ENCODE data around the gene TM2D1.
A peak's percentile ranks its signal among the peaks of the same experiment; 100 is the strongest.
"Not testable (repeated sequence)": the region's sequence is repeated elsewhere in the genome, so short reads cannot be mapped to it uniquely, and the experiment has no call there.

TM2D1 gene

DNA sequence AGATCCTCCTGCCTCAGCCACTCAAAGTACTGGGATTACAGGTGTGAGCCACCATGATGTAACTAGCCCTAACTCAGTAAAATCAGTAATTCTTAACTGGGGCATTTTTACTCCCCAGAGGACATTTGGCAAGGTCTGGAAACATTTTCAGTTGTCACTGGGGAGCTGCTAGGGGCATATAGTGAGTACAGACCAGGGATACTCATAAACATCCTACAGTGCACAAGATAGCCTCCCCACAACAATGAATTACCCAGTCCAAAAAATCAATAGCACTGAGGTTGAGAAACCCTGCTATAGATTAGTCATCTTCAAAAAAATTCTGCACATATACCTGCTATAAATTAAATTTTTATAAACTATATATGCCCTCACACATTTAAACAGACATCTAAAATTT is 13.0 kb downstream of the TM2D1 start:
- no peak for DNase-seq

- not testable (repeated sequence) for DNase-seq
Measured at GRCh38 chr1:61711257-61711656, 13.7 kb downstream of the TM2D1 start.

- DNase-seq = no peak
Measured at GRCh38 chr1:61709908-61710289, 15.0 kb downstream of the TM2D1 start.

DNA sequence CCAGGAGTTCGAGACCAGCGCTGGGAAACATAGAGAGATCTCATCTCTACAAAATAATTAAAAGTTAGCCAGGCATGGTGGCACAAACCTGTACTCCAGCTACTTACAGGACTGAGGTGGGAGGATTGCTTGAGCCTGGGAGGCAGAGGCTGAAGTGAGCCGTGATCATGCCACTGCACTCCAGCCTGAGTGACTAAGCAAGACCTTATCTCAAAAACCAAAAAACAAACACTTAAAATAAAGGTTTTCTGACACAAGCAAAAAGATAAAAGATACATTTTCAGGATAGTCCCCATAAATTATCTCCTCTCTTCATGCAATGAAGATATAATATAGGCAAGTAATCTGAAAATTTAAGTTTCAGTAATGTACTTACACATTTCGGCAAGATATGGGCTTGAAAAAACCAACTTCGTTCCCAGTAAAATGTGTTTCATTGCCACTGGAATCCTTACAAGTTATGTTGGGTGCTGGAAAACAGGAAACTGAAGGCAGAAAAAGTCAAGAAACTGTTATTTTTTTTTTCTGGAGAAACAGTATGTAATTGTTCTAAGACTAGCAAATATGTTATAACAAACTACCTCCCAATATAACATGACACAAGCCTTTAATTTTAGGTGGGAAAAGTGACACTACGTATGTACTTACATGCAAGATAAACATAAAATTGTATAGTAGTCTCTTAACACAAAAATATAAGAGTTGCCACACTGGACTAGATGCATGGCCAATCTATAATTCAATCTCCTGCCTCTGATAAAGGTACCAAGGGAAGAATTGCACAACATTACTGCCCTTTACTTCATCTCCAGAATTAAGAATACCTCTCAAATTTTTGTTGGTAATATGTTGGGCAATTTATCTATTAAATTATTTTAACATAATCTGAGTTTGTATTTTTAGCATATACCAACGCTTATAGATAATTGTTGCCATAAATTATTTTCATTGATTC is 15.7 kb downstream of the TM2D1 start:
- no peak for DNase-seq

GRCh38 chr1:61699911-61700851 is 24.8 kb downstream of the TM2D1 start:
- no peak for DNase-seq

- no peak for DNase-seq
Measured at GRCh38 chr1:61692155-61692800, 32.7 kb downstream of the TM2D1 start.

DNA sequence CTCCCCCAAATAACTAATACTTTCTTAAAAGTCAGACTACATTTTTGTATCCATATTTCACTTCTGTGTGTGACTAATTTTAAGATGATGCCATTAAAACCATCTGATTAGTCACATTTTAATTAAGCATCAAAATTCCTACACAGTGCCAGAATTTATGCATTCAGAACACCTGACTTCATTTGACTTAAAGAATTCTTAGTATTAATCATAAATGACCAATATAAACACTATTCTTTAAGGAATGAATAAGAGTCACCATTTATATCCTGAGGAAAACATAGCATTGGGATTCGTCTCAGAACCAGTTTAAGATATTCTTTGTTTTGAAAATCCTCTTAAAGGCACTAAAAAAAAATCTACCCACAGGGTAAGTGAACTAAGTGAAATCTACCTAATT is 37.0 kb downstream of the TM2D1 start:
- no peak for DNase-seq

DNA sequence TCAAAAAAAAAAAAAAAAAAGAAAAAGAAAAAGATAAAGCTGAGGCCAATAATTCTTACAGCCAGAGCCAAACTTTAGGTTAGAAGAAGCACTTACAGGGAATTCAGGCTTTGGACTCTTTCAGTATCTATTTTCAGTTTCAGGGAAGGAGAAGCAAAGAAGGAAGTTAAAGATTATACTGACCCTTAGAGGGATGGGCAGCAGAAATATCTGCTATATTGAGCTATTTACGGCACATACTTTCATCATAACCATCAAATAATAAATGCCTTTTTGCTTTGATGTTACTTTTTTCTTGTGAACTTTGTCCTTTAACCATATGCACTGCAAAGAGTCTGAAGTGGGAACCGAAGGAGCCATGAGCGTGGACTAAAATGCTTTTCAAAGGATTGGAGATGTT is 42.0 kb downstream of the TM2D1 start:
- DNase-seq = no peak

GRCh38 chr1:61680500-61680899 is 44.4 kb downstream of the TM2D1 start:
- DNase-seq = no peak

DNA sequence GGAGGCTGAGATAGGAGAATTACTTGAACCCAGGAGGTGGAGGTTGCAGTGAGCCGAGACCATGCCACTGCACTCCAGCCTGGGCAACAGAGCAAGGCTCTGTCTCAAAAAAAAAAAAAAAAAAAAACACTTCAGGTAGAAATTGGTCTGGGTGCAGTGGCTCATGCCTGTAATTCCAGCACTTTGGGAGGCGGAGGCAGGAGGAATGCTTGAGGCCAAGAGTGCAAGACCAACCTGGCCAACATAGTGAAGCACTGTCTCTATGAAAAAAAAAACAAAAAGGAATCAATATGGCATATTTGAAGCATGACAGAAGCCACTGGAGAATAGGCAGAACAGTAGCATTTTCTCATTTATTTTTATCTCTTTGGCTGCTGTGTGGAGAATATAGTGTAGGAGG is 48.1 kb downstream of the TM2D1 start:
- not testable (repeated sequence) for DNase-seq

GRCh38 chr1:61674221-61674620 is 50.7 kb downstream of the TM2D1 start:
- DNase-seq = peak in 1 of 2 donors; percentile 6

DNA sequence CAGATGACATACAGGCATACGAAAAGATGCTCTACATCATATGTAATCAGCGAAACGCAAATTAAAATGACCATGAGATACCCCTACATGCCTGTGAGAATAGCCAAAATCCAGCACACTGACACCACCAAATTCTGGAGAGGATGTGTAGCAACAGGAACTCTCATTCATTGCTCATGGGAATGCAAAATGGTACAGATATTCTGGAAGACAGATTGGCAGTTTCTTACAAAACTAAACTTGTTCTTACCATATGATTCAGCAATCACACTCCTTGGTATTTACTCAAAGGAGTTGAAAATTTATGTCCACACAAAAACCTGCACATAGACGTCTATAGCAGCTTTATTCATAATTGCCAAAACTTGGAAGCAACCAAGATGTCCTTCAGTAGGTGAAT is 52.6 kb downstream of the TM2D1 start:
- no peak for DNase-seq

DNA sequence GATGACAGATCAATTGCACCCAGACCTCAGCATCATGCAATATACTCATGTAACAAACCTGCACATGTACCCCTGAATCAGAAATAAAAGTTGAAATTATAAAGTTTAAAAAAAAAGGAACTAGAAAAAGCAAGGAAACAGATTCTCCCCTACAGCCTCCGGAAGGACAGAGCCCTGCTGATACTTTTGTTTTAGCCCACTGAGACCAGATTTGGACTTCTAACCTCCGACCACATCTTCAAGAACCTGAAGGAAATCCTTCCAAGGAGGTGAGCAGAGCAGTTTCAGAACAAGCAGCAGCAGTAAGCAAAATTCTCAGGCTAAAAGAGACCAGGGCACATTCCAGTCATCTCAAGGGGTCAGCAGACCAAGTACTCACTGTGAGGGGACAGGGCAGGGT is 54.5 kb downstream of the TM2D1 start:
- DNase-seq = no peak

- DNase-seq = peak; percentile 71 to 73
Measured at GRCh38 chr1:61670016-61670415, 54.9 kb downstream of the TM2D1 start.

DNA sequence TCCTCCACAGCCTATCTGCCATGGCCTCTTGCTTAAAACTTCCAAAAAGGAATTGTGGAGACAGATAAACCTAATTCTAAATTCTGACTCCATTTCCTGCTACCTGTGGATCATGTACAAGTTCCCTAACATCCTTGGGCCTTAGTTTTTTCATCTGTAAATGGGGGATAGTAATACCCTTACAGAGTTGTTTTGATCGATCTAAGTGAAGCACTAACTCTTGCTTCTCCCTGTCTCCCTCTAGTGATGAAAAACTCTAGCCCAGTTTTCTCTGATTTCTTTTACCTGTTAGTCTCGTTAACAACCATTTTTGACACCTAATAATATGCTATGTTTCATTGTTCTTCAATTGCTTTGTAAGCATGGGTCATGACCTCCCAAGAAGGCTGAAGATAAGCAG is 65.9 kb downstream of the TM2D1 start:
- DNase-seq = no peak

GRCh38 chr1:61655453-61655852 is 69.5 kb downstream of the TM2D1 start:
- DNase-seq = no peak

DNA sequence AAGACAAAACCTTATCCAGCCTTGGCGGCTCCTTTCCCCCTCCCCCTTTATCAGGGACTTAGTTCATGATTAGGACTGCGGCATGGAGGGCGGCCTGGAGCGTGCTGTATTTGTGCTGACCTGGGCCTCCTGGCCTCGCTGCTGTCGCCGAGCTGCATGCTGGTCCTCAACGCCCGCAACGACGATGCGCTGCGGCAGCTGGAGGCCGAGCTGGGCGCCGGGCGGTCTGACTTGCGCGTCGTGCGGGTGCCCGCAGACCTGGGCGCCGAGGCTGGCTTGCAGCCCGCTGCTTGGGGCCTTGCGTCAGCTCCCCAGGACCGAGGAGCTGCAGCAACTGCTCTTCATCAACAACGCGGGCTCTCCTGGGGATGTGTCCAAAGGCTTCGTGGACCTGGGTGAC is 70.9 kb downstream of the TM2D1 start:
- no peak for DNase-seq

DNA sequence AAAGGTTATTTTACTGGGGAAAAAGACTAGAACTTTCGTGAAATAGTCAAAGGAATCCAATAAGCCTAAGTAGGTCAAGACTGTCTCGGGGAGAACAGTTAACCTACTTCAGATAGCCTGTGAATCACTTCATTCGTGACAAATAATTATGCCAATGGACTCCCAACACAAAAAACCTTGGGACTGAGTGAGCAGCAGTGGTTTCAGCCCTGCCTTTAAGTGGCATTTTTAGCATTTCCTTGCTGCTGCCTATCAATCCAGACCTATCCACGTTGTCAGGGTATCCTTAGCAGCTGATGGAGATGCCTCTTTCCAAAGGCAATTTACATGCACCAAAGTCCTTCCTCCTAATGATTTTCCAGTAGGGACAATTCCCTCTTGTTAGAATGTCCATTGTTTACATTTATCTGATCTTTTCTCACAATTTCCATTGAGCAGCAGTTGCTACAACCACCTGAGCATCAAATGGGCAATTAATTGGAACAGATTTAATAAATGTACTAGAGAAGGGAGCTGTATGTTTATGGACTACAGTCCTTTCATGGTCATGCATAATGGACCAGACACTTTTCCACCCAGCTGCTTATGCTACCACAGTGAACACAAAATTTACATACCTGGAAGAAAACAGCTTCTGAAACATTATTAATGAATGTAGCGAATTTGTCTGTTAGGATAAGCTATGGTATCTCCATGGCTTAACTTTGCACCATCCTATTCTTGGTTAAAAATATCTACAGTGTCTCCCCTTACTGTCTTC is 75.8 kb downstream of the TM2D1 start:
- no peak for DNase-seq

DNA sequence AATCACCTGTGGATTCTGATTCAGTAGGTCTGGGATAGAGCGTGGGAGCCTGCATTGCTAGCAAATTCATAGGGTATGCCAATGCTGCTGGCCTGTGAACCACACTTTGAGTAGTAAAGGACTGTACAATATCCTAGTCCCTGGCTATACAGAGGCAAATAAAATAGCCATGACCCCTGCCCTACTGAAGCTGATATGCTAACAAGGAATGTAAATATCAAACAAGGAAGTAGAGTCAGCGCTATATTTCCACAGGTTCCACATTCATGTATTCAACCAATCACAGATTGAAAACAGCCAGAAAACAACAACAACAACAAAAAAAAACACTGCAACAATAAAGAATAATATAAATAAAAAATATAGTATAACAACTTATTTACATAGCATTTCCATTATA is 77.8 kb downstream of the TM2D1 start:
- no peak for DNase-seq

GRCh38 chr1:61645476-61645875 is 79.5 kb downstream of the TM2D1 start:
- no peak for DNase-seq

DNA sequence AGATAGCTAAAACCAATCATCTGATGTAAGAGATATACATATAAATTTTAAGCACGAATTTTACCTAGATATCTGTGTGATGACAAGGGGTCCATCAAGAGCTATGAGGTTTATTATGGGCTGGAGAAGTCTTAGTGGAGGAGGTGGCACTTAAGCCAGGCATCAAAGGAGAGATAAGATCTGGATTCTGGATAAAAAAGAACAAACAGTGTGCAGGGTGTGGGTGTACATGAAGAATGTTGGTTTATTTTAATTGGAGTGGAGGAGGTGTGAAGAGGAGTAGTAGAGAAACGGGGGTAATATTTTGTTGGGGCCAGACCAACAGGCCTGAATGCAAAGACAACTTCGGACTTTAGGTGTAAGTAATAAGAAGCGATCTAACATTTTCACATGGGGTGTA is 80.6 kb downstream of the TM2D1 start:
- no peak for DNase-seq

GRCh38 chr1:61642475-61643232 is 82.3 kb downstream of the TM2D1 start:
- DNase-seq = peak; percentile 34 to 63

All from inflammatory macrophage treated with lipopolysaccharide for 1 hour (primary cell).